Testis (tissue), 2 donors: ENCODE results near the gene ASAP2.

Source experiments
- POLR2A ChIP-seq: fragments of 450-650 bp; IDR thresholded peaks from one replicate; pipeline ENCODE4 v1.6.1; 2017; ENCODE audit warnings: antibody characterized with exemption, mild to moderate bottlenecking, moderate library complexity
- TF ChIP-seq, protein P1 (sequence below), 3 experiments: fragments of 450-650 bp in 2 of 3; fragments of 200-600 bp in 1 of 3; sonication (generic) in 1 of 3; IDR thresholded peaks; one replicate each; pipeline ENCODE4 v1.5.1; 2016 to 2019; ENCODE audit warnings: antibody characterized with exemption in 3 of 3, mild to moderate bottlenecking in 2 of 3, moderate library complexity in 1 of 3

DNA sequence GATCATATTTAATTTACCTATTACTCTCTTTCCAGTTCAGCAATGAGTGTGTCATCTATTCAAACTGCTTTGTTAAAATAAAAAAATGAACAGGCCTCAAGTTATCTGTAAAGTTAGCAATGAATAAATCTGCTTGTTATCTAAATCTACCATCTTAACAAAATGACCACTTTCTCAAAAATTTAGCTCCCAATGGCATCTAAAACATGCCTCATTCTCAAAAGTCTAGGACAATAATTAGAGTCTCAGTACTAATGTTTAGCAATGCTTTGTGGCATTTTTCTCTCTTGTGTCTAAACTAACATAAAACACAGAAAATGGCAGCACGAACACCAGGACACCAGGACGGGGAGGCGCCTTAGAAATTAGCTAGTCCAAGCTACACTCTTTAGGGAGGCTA, 3.6 kb upstream of the ASAP2 start:
- TF ChIP-seq POLR2A, result no peak
- TF ChIP-seq, protein P1, sequence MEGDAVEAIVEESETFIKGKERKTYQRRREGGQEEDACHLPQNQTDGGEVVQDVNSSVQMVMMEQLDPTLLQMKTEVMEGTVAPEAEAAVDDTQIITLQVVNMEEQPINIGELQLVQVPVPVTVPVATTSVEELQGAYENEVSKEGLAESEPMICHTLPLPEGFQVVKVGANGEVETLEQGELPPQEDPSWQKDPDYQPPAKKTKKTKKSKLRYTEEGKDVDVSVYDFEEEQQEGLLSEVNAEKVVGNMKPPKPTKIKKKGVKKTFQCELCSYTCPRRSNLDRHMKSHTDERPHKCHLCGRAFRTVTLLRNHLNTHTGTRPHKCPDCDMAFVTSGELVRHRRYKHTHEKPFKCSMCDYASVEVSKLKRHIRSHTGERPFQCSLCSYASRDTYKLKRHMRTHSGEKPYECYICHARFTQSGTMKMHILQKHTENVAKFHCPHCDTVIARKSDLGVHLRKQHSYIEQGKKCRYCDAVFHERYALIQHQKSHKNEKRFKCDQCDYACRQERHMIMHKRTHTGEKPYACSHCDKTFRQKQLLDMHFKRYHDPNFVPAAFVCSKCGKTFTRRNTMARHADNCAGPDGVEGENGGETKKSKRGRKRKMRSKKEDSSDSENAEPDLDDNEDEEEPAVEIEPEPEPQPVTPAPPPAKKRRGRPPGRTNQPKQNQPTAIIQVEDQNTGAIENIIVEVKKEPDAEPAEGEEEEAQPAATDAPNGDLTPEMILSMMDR (IDR thresholded peaks at IDR 0.05), result no peak
